ENCODE results near the gene BRWD1.
"Not testable (repeated sequence)": the region's sequence is repeated elsewhere in the genome, so short reads cannot be mapped to it uniquely, and the experiment has no call there.

DNA sequence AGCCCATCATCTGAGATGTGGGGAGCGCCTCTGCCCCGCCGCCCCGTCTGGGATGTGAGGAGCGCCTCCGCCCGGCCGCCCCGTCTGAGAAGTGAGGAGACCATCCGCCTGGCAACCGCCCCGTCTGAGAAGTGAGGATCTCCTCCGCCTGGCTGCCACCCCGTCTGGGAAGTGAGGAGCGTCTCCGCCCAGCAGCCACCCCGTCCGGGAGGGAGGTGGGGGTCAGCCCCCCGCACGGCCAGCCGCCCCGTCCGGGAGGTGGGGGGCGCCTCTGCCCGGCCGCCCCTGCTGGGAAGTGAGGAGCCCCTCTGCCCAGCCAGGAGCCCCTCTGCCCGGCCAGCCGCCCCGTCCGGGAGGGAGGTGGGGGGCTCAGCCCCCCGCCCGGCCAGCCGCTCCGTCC lies 156.2 kb downstream of the BRWD1 start:
- TF ChIP-seq, protein P1, sequence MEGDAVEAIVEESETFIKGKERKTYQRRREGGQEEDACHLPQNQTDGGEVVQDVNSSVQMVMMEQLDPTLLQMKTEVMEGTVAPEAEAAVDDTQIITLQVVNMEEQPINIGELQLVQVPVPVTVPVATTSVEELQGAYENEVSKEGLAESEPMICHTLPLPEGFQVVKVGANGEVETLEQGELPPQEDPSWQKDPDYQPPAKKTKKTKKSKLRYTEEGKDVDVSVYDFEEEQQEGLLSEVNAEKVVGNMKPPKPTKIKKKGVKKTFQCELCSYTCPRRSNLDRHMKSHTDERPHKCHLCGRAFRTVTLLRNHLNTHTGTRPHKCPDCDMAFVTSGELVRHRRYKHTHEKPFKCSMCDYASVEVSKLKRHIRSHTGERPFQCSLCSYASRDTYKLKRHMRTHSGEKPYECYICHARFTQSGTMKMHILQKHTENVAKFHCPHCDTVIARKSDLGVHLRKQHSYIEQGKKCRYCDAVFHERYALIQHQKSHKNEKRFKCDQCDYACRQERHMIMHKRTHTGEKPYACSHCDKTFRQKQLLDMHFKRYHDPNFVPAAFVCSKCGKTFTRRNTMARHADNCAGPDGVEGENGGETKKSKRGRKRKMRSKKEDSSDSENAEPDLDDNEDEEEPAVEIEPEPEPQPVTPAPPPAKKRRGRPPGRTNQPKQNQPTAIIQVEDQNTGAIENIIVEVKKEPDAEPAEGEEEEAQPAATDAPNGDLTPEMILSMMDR (IDR thresholded peaks at IDR 0.05) = not testable (repeated sequence)
- TF ChIP-seq POLR2A (IDR thresholded peaks at IDR 0.05; ENCODE audit: low read depth) = not testable (repeated sequence)

Measured in esophagus muscularis mucosa (tissue), 3 donors.